H1 (cell line): ENCODE measurements around the gene IFI44L. TPM values are rescaled to one million over a fixed set of nuclear protein-coding genes. Genes with fewer than 3 reads are reported as not detected.

Experiments
- CTCF ChIA-PET: fragments of 300-600 bp; sonication (Branson Sonifier 250); formaldehyde crosslinking; loops from one replicate; lab custom pipeline; 2021; ENCODE audit not compliant: partially characterized antibody; lab: Charles Lee
- POLR2A ChIA-PET: fragments of 300-600 bp; sonication (Branson Sonifier 250); formaldehyde crosslinking; loops from one replicate; lab custom pipeline; 2021; ENCODE audit warnings: inconsistent platforms; ENCODE audit not compliant: partially characterized antibody; lab: Charles Lee
- DNase-seq, 2 experiments: peaks; one replicate each; pipeline versions ENCODE4 v3.0.0 to v3.0.0-alpha.2; 2010 to 2022; ENCODE audit warnings: low spot score in 2 of 2, low read depth in 1 of 2, mixed read lengths in 1 of 2
- FAIRE-seq: peaks from 2 replicates; lab custom pipeline; 2011; peaks lifted over from hg19 to GRCh38; lab: Jason Lieb, UNC
- H2AFZ ChIP-seq: 2 replicates; pipeline ENCODE4 v1.8.1; 2012; ENCODE audit warnings: low read length, inconsistent platforms
- H2AK5ac ChIP-seq: 2 replicates; pipeline ENCODE4 v1.6.1; 2013; ENCODE audit warnings: low read depth, low read length
- H2BK120ac ChIP-seq: replicated peaks from 2 replicates; pipeline ENCODE3; 2013; ENCODE audit warnings: low read depth, low read length, inconsistent platforms
- H2BK12ac ChIP-seq: 2 replicates; pipeline ENCODE4 v1.6.1; 2013; ENCODE audit warnings: low read depth, low read length
- H2BK15ac ChIP-seq: 2 replicates; pipeline ENCODE4 v1.6.1; 2013; ENCODE audit warnings: low read length
- H2BK20ac ChIP-seq: 2 replicates; pipeline ENCODE4 v1.6.1; 2013; ENCODE audit warnings: low read length
- H2BK5ac ChIP-seq: 2 replicates; pipeline ENCODE4 v1.6.1; 2013; ENCODE audit warnings: low read depth, low read length
- H3K14ac ChIP-seq: 2 replicates; pipeline ENCODE4 v1.6.1; 2013; ENCODE audit warnings: inconsistent platforms; ENCODE audit not compliant: insufficient read length
- H3K18ac ChIP-seq: 2 replicates; pipeline ENCODE4 v1.6.1; 2013; ENCODE audit warnings: low read length; ENCODE audit errors: extremely low read depth
- H3K23ac ChIP-seq: 2 replicates; pipeline ENCODE4 v1.6.1; 2013; ENCODE audit warnings: inconsistent platforms; ENCODE audit not compliant: insufficient read length
- H3K23me2 ChIP-seq: 2 replicates; pipeline ENCODE4 v1.6.1; 2013; ENCODE audit warnings: low read depth, low read length
- H3K27ac ChIP-seq: 2 replicates; pipeline ENCODE4 v1.6.1; 2011; ENCODE audit warnings: low read depth, low read length, inconsistent platforms
- H3K27me3 ChIP-seq, 4 experiments: replicated peaks in 1 of 4; 1 replicate in 1 of 4; 2 replicates in 3 of 4; pipeline versions ENCODE4 v1.6.1 to v1.8.1; 2011 to 2013; ENCODE audit warnings: low read length in 3 of 4, mild to moderate bottlenecking in 3 of 4, inconsistent platforms in 2 of 4, mixed read lengths in 2 of 4, moderate library complexity in 1 of 4; ENCODE audit not compliant: control insufficient read depth in 3 of 4, insufficient read depth in 3 of 4; ENCODE audit errors: extremely low read depth in 1 of 4
- H3K36me3 ChIP-seq, 4 experiments: 2 replicates each; pipeline versions ENCODE4 v1.6.1 to v1.8.1; 2011 to 2013; ENCODE audit warnings: mild to moderate bottlenecking in 4 of 4, low read length in 3 of 4, moderate library complexity in 2 of 4, control low read depth in 1 of 4, inconsistent platforms in 1 of 4; ENCODE audit not compliant: insufficient read depth in 4 of 4, control insufficient read depth in 2 of 4
- H3K4ac ChIP-seq: replicated peaks from 2 replicates; pipeline ENCODE3; 2013; ENCODE audit warnings: low read length, low read depth, mixed read lengths, inconsistent platforms; ENCODE audit not compliant: insufficient read length
- H3K4me1 ChIP-seq, 4 experiments: replicated peaks in 1 of 4; 1 replicate in 1 of 4; 2 replicates in 3 of 4; pipeline versions ENCODE4 v1.6.1 to v1.8.1; 2011 to 2013; ENCODE audit warnings: low read length in 3 of 4, inconsistent platforms in 2 of 4, mixed read lengths in 1 of 4; ENCODE audit not compliant: insufficient read depth in 4 of 4, control insufficient read depth in 3 of 4
- H3K4me2 ChIP-seq, 2 experiments: 2 replicates each; pipeline versions ENCODE4 v1.6.1 to v1.8.1; 2011 to 2013; ENCODE audit warnings: low read depth in 2 of 2, low read length in 2 of 2, control low read depth in 1 of 2, inconsistent platforms in 1 of 2, mild to moderate bottlenecking in 1 of 2; ENCODE audit not compliant: insufficient read depth in 1 of 2
- H3K4me3 ChIP-seq, 4 experiments: fragments of 200-600, 300-600 bp in 1 of 4; sonication (generic), shearing (Covaris generic), sonication (Bioruptor Twin) in 1 of 4; 2 replicates each; pipeline versions ENCODE4 v1.5.1 to v1.8.1; 2011 to 2016; ENCODE audit warnings: low read length in 4 of 4, low read depth in 3 of 4, control low read depth in 2 of 4, inconsistent platforms in 2 of 4, mild to moderate bottlenecking in 2 of 4, mixed read lengths in 1 of 4, moderate library complexity in 1 of 4; ENCODE audit not compliant: insufficient read depth in 2 of 4; ENCODE audit errors: extremely low read depth in 1 of 4
- H3K56ac ChIP-seq: replicated peaks from 2 replicates; pipeline ENCODE3; 2013; ENCODE audit warnings: low read depth, mild to moderate bottlenecking, mixed read lengths, low read length, inconsistent platforms; ENCODE audit not compliant: insufficient read length
- H3K79me1 ChIP-seq: 2 replicates; pipeline ENCODE4 v1.6.1; 2013; ENCODE audit warnings: low read depth, low read length, control low read depth
- H3K79me2 ChIP-seq, 2 experiments: 2 replicates each; pipeline versions ENCODE4 v1.6.1 to v1.8.1; 2012 to 2013; ENCODE audit warnings: low read length in 2 of 2, mild to moderate bottlenecking in 2 of 2, inconsistent platforms in 1 of 2; ENCODE audit not compliant: insufficient read depth in 2 of 2, control insufficient read depth in 1 of 2
- H3K9ac ChIP-seq, 4 experiments: replicated peaks in 1 of 4; 1 replicate in 1 of 4; 2 replicates in 3 of 4; pipeline versions ENCODE4 v1.6.1 to v1.8.1; 2011 to 2013; ENCODE audit warnings: low read depth in 3 of 4, low read length in 3 of 4, control low read depth in 2 of 4, mild to moderate bottlenecking in 2 of 4, moderate library complexity in 2 of 4, inconsistent platforms in 1 of 4; ENCODE audit errors: extremely low read depth in 1 of 4
- H3K9me3 ChIP-seq, 2 experiments: 2 replicates each; pipeline versions ENCODE4 v1.6.1 to v1.8.1; 2012 to 2013; ENCODE audit warnings: mild to moderate bottlenecking in 2 of 2, moderate library complexity in 2 of 2, control low read depth in 1 of 2, inconsistent platforms in 1 of 2, low read depth in 1 of 2, low read length in 1 of 2, mixed read lengths in 1 of 2; ENCODE audit not compliant: insufficient read depth in 2 of 2
- H4K20me1 ChIP-seq, 2 experiments: replicated peaks in 1 of 2; 2 replicates each; pipeline versions ENCODE3 to v1.8.1; 2011 to 2013; ENCODE audit warnings: inconsistent platforms in 2 of 2, low read length in 2 of 2, mild to moderate bottlenecking in 1 of 2; ENCODE audit not compliant: insufficient read depth in 2 of 2, control insufficient read depth in 1 of 2
- H4K5ac ChIP-seq: 2 replicates; pipeline ENCODE4 v1.6.1; 2013; ENCODE audit warnings: low read length, low read depth, mixed read lengths, inconsistent platforms; ENCODE audit not compliant: insufficient read length
- H4K8ac ChIP-seq: 2 replicates; pipeline ENCODE4 v1.8.0; 2013; ENCODE audit warnings: mild to moderate bottlenecking, moderate library complexity, low read length, inconsistent platforms; ENCODE audit not compliant: insufficient read depth; ENCODE audit errors: extremely low read depth
- H4K91ac ChIP-seq: replicated peaks from 2 replicates; pipeline ENCODE3; 2013; ENCODE audit warnings: low read length, mixed read lengths, inconsistent platforms; ENCODE audit not compliant: insufficient read length
- EP300 ChIP-seq, 2 experiments: IDR thresholded peaks; 1 replicate in 1 of 2; 2 replicates in 1 of 2; pipeline ENCODE4 v1.6.1; 2011 to 2012; ENCODE audit warnings: low read depth in 2 of 2, low read length in 2 of 2, mild to moderate bottlenecking in 2 of 2, borderline replicate concordance in 1 of 2, inconsistent platforms in 1 of 2, moderate library complexity in 1 of 2
- NRF1 ChIP-seq: IDR thresholded peaks from 2 replicates; pipeline ENCODE4 v1.6.1; 2011; ENCODE audit warnings: mild to moderate bottlenecking, low read depth, low read length, improper control_type of control experiment
- POLR2AphosphoS5 ChIP-seq: IDR thresholded peaks from 2 replicates; pipeline ENCODE4 v1.6.1; 2011; ENCODE audit warnings: low read depth, low read length
- POU5F1 ChIP-seq: IDR thresholded peaks from 2 replicates; pipeline ENCODE4 v1.6.1; 2011; ENCODE audit warnings: low read depth, mild to moderate bottlenecking, low read length, moderate library complexity
- SAP30 ChIP-seq: fragments of 300-600 bp; sonication (generic); IDR thresholded peaks from 2 replicates; pipeline ENCODE4 v1.7.1; 2012; ENCODE audit warnings: low read length, moderate library complexity, mild to moderate bottlenecking, inconsistent platforms; ENCODE audit not compliant: insufficient read depth, insufficient replicate concordance
- YY1 ChIP-seq: IDR thresholded peaks from 2 replicates; pipeline ENCODE4 v1.6.1; 2011; ENCODE audit warnings: low read depth, mild to moderate bottlenecking, low read length
- WGBS, 2 experiments: shearing (Covaris generic) in 1 of 2; methylation state at CpG; one replicate each; pipeline versions ENCODE4 v1.1.6 to v1.1.7; 2013 to 2015; ENCODE audit warnings: low lambda C conversion rate in 2 of 2, mixed read lengths in 2 of 2, inconsistent platforms in 1 of 2, low coverage in 1 of 2, missing lambda C conversion rate in 1 of 2; ENCODE audit not compliant: insufficient replicate concordance in 2 of 2, insufficient coverage in 1 of 2, insufficient read length in 1 of 2; ENCODE audit errors: extremely low coverage in 1 of 2, missing lambda C conversion rate in 1 of 2; 5-methylcytosine and 5-hydroxymethylcytosine counted together
- polyA plus RNA-seq, 7 experiments: library from polyadenylated mRNA; depleted of rRNA in 3 of 7; stranded (reverse) in 5 of 7; unstranded in 2 of 7; fragments of >200 nt in 5 of 7; fragments of 200-250 nt in 2 of 7; gene quantifications; 1 replicate in 5 of 7; 2 replicates in 1 of 7; 4 replicates in 1 of 7; pipeline versions ENCODE4 v1.2.1 to v1.2.3, GENCODE V29; 2011 to 2013; ENCODE audit warnings: missing spikeins in 2 of 7, mixed read lengths in 2 of 7
- total RNA-seq: library from RNA; stranded (reverse); fragmentation: NEBNext Ultra II Directional; extraction: Animal tissue kit (Norgen Biotek cat#: 25700); gene quantifications from 2 replicates; pipeline ENCODE4 v1.2.1, GENCODE V29; 2021

The IFI44L gene
- total and polyA plus RNA-seq, 2 of the 8 experiments (the other 6 are each of a cell fraction or from before 2014, with no cell fraction given), result not detected

DNA sequence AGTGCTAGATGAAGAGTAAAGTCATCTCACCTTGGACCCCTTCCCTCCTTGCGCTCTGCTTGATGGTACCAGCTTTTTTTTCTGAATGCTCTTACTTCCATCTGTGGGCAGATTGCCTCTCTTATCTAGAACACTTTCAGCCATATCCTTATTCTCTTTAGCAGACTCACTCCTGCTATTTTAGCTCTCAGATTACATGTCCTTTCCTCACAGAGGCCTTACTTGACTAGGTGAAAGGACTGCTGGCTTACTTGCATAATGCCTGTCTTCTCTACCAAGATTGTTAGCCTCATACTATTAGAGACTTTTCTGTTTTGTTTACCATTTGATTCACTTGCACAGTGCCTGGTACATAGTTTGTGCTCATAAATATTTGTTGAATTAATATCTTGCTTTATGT, 38.7 kb downstream of the IFI44L start:
- no peaks in the 10 kb centered on the region for H4K20me1 ChIP-seq

More for the DNA sequence above, 38.7 kb downstream of the IFI44L start:
- DNase-seq, result no peak
- no peak overlapping the region for H2AK5ac ChIP-seq
- H4K5ac ChIP-seq, result no peak overlapping the region
- no peaks in the 10 kb centered on the region for H3K79me1 ChIP-seq
- H3K23ac ChIP-seq, result no peak overlapping the region
- H3K79me2 ChIP-seq, result no peaks in the 10 kb centered on the region
- no peak overlapping the region for H2BK12ac ChIP-seq
- H3K23me2 ChIP-seq, result no peaks in the 10 kb centered on the region
- TF ChIP-seq YY1 (no peak), NRF1 (no peak), SAP30 (no peak), POU5F1 (no peak), POLR2AphosphoS5 (no peak), EP300 (IDR thresholded peaks at IDR 0.05; ENCODE audit: borderline replicate concordance in 1 of 2, low read depth in 2 of 2, low read length in 2 of 2) (no peak)
- TF ChIP-seq, all 59 proteins: peak for 0
- Histone ChIP-seq H3K27me3 (peaks cover 0 to 5% (median under 1%) of the 10 kb centered on the region in 4 experiments; a peak in 5 of 7 replicates), H3K27ac (no peak overlapping the region), H3K56ac (no peak overlapping the region), H2BK15ac (no peak overlapping the region), H3K4me2 (no peak overlapping the region), H2AFZ (no peak overlapping the region), H4K8ac (no peak overlapping the region), H3K9me3 (no peaks in the 10 kb centered on the region), H2BK20ac (no peak overlapping the region), H3K36me3 (no peaks in the 10 kb centered on the region), H3K14ac (no peak overlapping the region), H3K9ac (no peak overlapping the region), H4K91ac (no peak overlapping the region), H2BK5ac (no peak overlapping the region), H3K4me1 (no peaks in the 10 kb centered on the region), H2BK120ac (no peak overlapping the region), H3K18ac (no peak overlapping the region), H3K4ac (no peak overlapping the region), H3K4me3 (no peak overlapping the region)
- WGBS, 2 experiments, result 100% methylated on average over 1 of the region's 1 CpG; no CpG with 5 or more reads in 1 of the 2 experiments
- no peak for FAIRE-seq
- ChIA-PET POLR2A (no interaction called here), CTCF (no interaction called here)
